Transverse colon (tissue), 4 donors: ENCODE data around the gene TSPAN9. TPM values are rescaled to one million over a fixed set of nuclear protein-coding genes. Genes with fewer than 3 reads are reported as not detected.
"Not testable (repeated sequence)": the region's sequence is repeated elsewhere in the genome, so short reads cannot be mapped to it uniquely, and the experiment has no call there.

Experiments used
- DNase-seq: peaks from one replicate; pipeline ENCODE4 v3.0.0-alpha.2; 2019
- H3K27ac ChIP-seq, 4 donors: fragments of 200-600 bp; sonication (generic); 2 replicates each; pipeline ENCODE4 v1.5.1; 2016 to 2018; ENCODE audit warnings: inconsistent platforms in 4 of 4
- H3K27me3 ChIP-seq: fragments of 200-600 bp; sonication (generic); 2 replicates; pipeline ENCODE4 v1.5.1; 2017; ENCODE audit warnings: inconsistent platforms
- H3K36me3 ChIP-seq, 4 donors: fragments of 200-600 bp; sonication (generic); 2 replicates each; pipeline ENCODE4 v1.5.1; 2017 to 2019; ENCODE audit warnings: inconsistent platforms in 4 of 4
- H3K4me1 ChIP-seq, 4 donors: fragments of 200-600 bp; sonication (generic); 2 replicates each; pipeline ENCODE4 v1.5.1; 2017 to 2020; ENCODE audit warnings: inconsistent platforms in 4 of 4
- H3K4me3 ChIP-seq, 4 donors: fragments of 200-600 bp; sonication (generic); 1 replicate in 1 of 4; 2 replicates in 3 of 4; pipeline versions ENCODE4 v1.5.1 to v1.6.1; 2017 to 2019; ENCODE audit warnings: inconsistent platforms in 4 of 4
- H3K9me3 ChIP-seq, 2 donors: fragments of 200-600 bp; sonication (generic); 2 replicates each; pipeline ENCODE4 v1.5.1; 2017 to 2019; ENCODE audit warnings: inconsistent platforms in 2 of 2
- CTCF ChIP-seq, 5 experiments: fragments of 200-600 bp in 3 of 5; fragments of 450-650 bp in 2 of 5; sonication (generic) in 3 of 5; IDR thresholded peaks; 1 replicate in 2 of 5; 2 replicates in 3 of 5; pipeline ENCODE4 v1.5.1; 2016 to 2017; ENCODE audit warnings: antibody characterized with exemption in 5 of 5, inconsistent platforms in 3 of 5, mild to moderate bottlenecking in 2 of 5, moderate library complexity in 1 of 5
- EP300 ChIP-seq: sonication (generic); formaldehyde crosslinking; IDR thresholded peaks from one replicate; pipeline ENCODE4 v1.6.1; 2017; ENCODE audit warnings: antibody characterized with exemption, low read depth
- POLR2A ChIP-seq: fragments of 450-650 bp; IDR thresholded peaks from one replicate; pipeline ENCODE4 v1.6.1; 2016; ENCODE audit warnings: antibody characterized with exemption, mild to moderate bottlenecking, moderate library complexity
- POLR2AphosphoS5 ChIP-seq, 3 donors: sonication (generic); formaldehyde crosslinking; IDR thresholded peaks; one replicate each; pipeline ENCODE4 v1.6.1; 2016; ENCODE audit warnings: antibody characterized with exemption in 3 of 3
- WGBS, 2 donors: methylation state at CpG; one replicate each; pipeline ENCODE4 v1.1.5; 2018; ENCODE audit warnings: low coverage in 1 of 2; 5-methylcytosine and 5-hydroxymethylcytosine counted together
- in situ Hi-C, 4 donors: fragments of 200-750 bp; cut with MboI; loops; one replicate each; pipeline versions ENCODE4 v1.15.0 to v1.15.1; 2017; ENCODE audit warnings: low sequenced_read_pairs in 3 of 4, low pct_ligation_motif_present in 1 of 4, low pct_unique_long_range_greater_than_20kb in 1 of 4
- intact Hi-C: fragments of 100-400 bp; cut with DNase I; formaldehyde crosslinking; loops from one replicate; pipeline ENCODE4 v1.15.1; 2023; ENCODE audit warnings: low total_unique reads
- total RNA-seq, 4 donors: library from RNA; depleted of rRNA; stranded (reverse); fragments of >200 nt; gene quantifications; one replicate each; pipeline ENCODE4 v1.1.0, GENCODE V29; 2016

TSPAN9 gene
- total RNA-seq, 4 donors from 2014 or later = 4.2 to 9.3 (median 6.1) TPM

- TF ChIP-seq POLR2AphosphoS5 (IDR thresholded peaks at IDR 0.05) (no peak), EP300 (no peak)
- in situ Hi-C loops (no loop called here), intact Hi-C loops (no loop called here)
- H3K27ac ChIP-seq = no peak overlapping the region
- no peaks in the 10 kb centered on the region for H3K9me3 ChIP-seq
- no peaks in the 10 kb centered on the region for H3K36me3 ChIP-seq
- WGBS, 2 donors = 72 to 83% methylated on average over 2 of the region's 2 CpGs
- H3K4me3 ChIP-seq = no peak overlapping the region
- peaks cover 10% of the 10 kb centered on the region for H3K27me3 ChIP-seq
- DNase-seq = no peak
- H3K4me1 ChIP-seq = peaks cover 0 to 4% (median 0%) of the 10 kb centered on the region in 4 donors
These were observed 11.9 kb upstream of the TSPAN9 start for GRCh38 chr12:3065300-3065699.

GRCh38 chr12:3065846-3066245, 11.3 kb upstream of the TSPAN9 start:
- H3K4me3 ChIP-seq, H3K4me1 ChIP-seq, intact Hi-C loops, DNase-seq, H3K9me3 ChIP-seq, H3K27me3 ChIP-seq, in situ Hi-C loops, H3K36me3 ChIP-seq, H3K27ac ChIP-seq: not testable (repeated sequence)
- 90 to 100% methylated on average over 1 to 3 of the region's 3 CpGs for WGBS, 2 donors

GRCh38 chr12:3069714-3070113, 7.5 kb upstream of the TSPAN9 start:
- H3K4me1 ChIP-seq = peaks cover 0 to 4% (median 0%) of the 10 kb centered on the region in 4 donors
- H3K36me3 ChIP-seq = no peaks in the 10 kb centered on the region
- in situ Hi-C loops = no loop called here
- intact Hi-C loops = loop anchor here (5.0 kb wide), 1 partner anchor 203 kb away; no protein-coding TSS in a partner anchor
- WGBS, 2 donors = 68 to 82% methylated on average over 2 to 4 of the region's 4 CpGs
- DNase-seq = no peak
- H3K9me3 ChIP-seq = no peaks in the 10 kb centered on the region
- TF ChIP-seq CTCF (IDR thresholded peaks at IDR 0.05) (no peak), POLR2AphosphoS5 (IDR thresholded peaks at IDR 0.05) (no peak), POLR2A (no peak), EP300 (no peak)
- H3K27ac ChIP-seq = no peak overlapping the region
- no peak overlapping the region for H3K4me3 ChIP-seq
- peaks cover 2% of the 10 kb centered on the region for H3K27me3 ChIP-seq

GRCh38 chr12:3071107-3071506, 6.1 kb upstream of the TSPAN9 start:
- no peak for TF ChIP-seq POLR2A
- no peak for TF ChIP-seq CTCF (IDR thresholded peaks at IDR 0.05)
- TF ChIP-seq EP300 = no peak
- TF ChIP-seq POLR2AphosphoS5 (IDR thresholded peaks at IDR 0.05) = no peak
- no peaks in the 10 kb centered on the region for H3K27me3 ChIP-seq
- no peaks in the 10 kb centered on the region for H3K9me3 ChIP-seq
- H3K4me1 ChIP-seq = peaks cover 0 to 7% (median 0%) of the 10 kb centered on the region in 4 donors
- no peaks in the 10 kb centered on the region for H3K36me3 ChIP-seq
- no peak overlapping the region for H3K27ac ChIP-seq
- intact Hi-C loops = loop anchor here (5.0 kb wide), 1 partner anchor 201 kb away; no protein-coding TSS in a partner anchor
- 92 to 100% methylated on average over 3 to 8 of the region's 8 CpGs for WGBS, 2 donors
- H3K4me3 ChIP-seq = no peak overlapping the region
- in situ Hi-C loops = no loop called here
- no peak for DNase-seq

GRCh38 chr12:3071710-3072109, 5.5 kb upstream of the TSPAN9 start:
- 94% methylated on average over 14 of the region's 25 CpGs; no CpG with 5 or more reads in 1 of the 2 donors for WGBS, 2 donors
- H3K4me3 ChIP-seq = no peak overlapping the region
- in situ Hi-C loops (no loop called here), intact Hi-C loops (loop anchor here (5.0 kb wide), 1 partner anchor 201 kb away; no protein-coding TSS in a partner anchor)
- DNase-seq = no peak
- no peaks in the 10 kb centered on the region for H3K9me3 ChIP-seq
- H3K36me3 ChIP-seq = no peaks in the 10 kb centered on the region
- peaks cover 0 to 14% (median 5%) of the 10 kb centered on the region in 4 donors for H3K4me1 ChIP-seq
- TF ChIP-seq POLR2AphosphoS5 (IDR thresholded peaks at IDR 0.05) = no peak
- no peak for TF ChIP-seq CTCF (IDR thresholded peaks at IDR 0.05)
- no peak for TF ChIP-seq EP300
- no peak for TF ChIP-seq POLR2A
- H3K27me3 ChIP-seq = no peaks in the 10 kb centered on the region
- H3K27ac ChIP-seq = no peak overlapping the region
